ENCODE measurements around the gene CEBPA. TPM values are rescaled to one million over a fixed set of nuclear protein-coding genes. Genes with fewer than 3 reads are reported as not detected.

CEBPA gene
- polyA plus RNA-seq, 3 donors = 17.9 to 76.3 (median 47.5) TPM

DNA sequence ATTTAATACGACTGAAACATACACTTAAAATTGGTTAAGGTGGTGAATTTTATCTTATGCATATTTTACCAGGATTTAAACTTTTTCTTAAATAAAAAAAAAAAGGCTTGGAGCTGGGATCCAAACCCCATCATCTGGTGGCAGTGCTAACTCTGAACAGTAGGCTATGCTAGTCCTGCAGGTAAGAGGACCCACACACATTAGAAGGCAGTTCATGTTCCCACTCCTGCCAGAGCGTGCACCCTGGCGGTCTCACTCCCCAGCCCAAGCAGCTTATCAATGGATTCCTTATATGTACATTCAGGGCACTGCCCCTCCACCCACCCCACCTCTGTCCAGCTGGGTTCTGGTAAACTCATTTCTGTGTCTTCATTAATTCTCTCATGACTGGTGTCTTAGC is 31.3 kb upstream of the CEBPA start:
- DNase-seq = no peak
- Mint-ChIP-seq H3K27ac (peak overlapping the region in 4 of 7 donors; percentile 3 to 71 (median 56)), H3K36me3 (no peaks in the 10 kb centered on the region), H3K4me3 (no peak overlapping the region), H3K27me3 (ENCODE audit: low read depth in 3 of 3) (peaks cover 0 to 3% (median under 1%) of the 10 kb centered on the region in 3 donors), H3K4me1 (peaks cover 52% of the 10 kb centered on the region), H3K9me3 (peaks cover 0 to under 1% (median 0%) of the 10 kb centered on the region in 7 donors)
- no peaks in the 10 kb centered on the region for H3K79me2 ChIP-seq (ENCODE audit: insufficient read depth, low read length)
- H3K27me3 ChIP-seq (ENCODE audit: control insufficient read depth in 2 of 2, insufficient read depth in 2 of 2, low read length in 2 of 2) = no peaks in the 10 kb centered on the region
- intact Hi-C loops (cut with micrococcal nuclease) = loop anchor here in 1 of 2 donors (5.0 kb wide), 1 partner anchor 39 kb away; the partner anchor contains the start of gene CEBPG
- WGBS (ENCODE audit: insufficient coverage) = 70% methylated on average over 2 of the region's 3 CpGs
- peak overlapping the region in 1 of 2 donors; percentile 82 for H3K27ac ChIP-seq (ENCODE audit: low read depth in 1 of 2, low read length in 2 of 2)
- no peaks in the 10 kb centered on the region for H4K20me1 ChIP-seq (ENCODE audit: insufficient read depth, low read length)
- TF ChIP-seq, protein P1, sequence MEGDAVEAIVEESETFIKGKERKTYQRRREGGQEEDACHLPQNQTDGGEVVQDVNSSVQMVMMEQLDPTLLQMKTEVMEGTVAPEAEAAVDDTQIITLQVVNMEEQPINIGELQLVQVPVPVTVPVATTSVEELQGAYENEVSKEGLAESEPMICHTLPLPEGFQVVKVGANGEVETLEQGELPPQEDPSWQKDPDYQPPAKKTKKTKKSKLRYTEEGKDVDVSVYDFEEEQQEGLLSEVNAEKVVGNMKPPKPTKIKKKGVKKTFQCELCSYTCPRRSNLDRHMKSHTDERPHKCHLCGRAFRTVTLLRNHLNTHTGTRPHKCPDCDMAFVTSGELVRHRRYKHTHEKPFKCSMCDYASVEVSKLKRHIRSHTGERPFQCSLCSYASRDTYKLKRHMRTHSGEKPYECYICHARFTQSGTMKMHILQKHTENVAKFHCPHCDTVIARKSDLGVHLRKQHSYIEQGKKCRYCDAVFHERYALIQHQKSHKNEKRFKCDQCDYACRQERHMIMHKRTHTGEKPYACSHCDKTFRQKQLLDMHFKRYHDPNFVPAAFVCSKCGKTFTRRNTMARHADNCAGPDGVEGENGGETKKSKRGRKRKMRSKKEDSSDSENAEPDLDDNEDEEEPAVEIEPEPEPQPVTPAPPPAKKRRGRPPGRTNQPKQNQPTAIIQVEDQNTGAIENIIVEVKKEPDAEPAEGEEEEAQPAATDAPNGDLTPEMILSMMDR (IDR thresholded peaks at IDR 0.05) = no peak
- H3K9me3 ChIP-seq (replicated peaks in 1 of 2; ENCODE audit: control insufficient read depth in 1 of 2, insufficient read depth in 1 of 2, low read length in 2 of 2) = no peaks in the 10 kb centered on the region
- H2AFZ ChIP-seq (ENCODE audit: insufficient read depth, low read depth, low read length, poor library complexity, severe bottlenecking) = no peak overlapping the region
- H3K4me1 ChIP-seq (ENCODE audit: control insufficient read depth in 1 of 2, insufficient read depth in 2 of 2, low read length in 2 of 2) = peaks cover 54 to 55% of the 10 kb centered on the region in 2 donors
- no peak overlapping the region for H3K4me2 ChIP-seq (replicated peaks; ENCODE audit: extremely low read depth, low read length, poor library complexity, severe bottlenecking)
- no peak overlapping the region for H3K4me3 ChIP-seq (replicated peaks in 1 of 3; ENCODE audit: low read depth in 2 of 3, low read length in 3 of 3)
- H3K9ac ChIP-seq (ENCODE audit: insufficient read depth, low read length, poor library complexity, severe bottlenecking) = no peak overlapping the region
- no peaks in the 10 kb centered on the region for H3K36me3 ChIP-seq (replicated peaks in 1 of 2; ENCODE audit: control insufficient read depth in 1 of 2, insufficient read depth in 2 of 2, low read length in 2 of 2)

DNA sequence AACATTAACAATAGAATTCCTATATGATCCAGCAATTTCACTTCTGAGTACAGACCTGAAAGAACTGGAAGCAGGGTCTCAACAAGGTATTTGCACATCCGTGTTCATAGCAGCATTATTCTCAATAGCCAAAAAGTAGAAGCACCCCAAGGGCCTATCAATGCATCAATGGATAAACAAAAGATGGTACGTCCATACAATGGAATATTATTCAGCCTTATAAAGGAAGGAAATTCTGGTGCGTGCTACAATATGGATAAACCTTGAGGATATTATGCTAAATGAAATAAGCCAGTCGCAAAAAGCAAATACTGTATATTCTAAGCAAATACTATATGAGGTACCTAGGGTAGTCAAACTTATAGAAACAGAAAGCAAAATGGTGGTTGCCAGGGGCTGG is 30.8 kb upstream of the CEBPA start:
- Histone ChIP-seq H4K20me1 (ENCODE audit: insufficient read depth, low read length) (no peaks in the 10 kb centered on the region), H3K4me1 (ENCODE audit: control insufficient read depth in 1 of 2, insufficient read depth in 2 of 2, low read length in 2 of 2) (peaks cover 59 to 60% of the 10 kb centered on the region in 2 donors), H3K9me3 (replicated peaks in 1 of 2; ENCODE audit: control insufficient read depth in 1 of 2, insufficient read depth in 1 of 2, low read length in 2 of 2) (no peaks in the 10 kb centered on the region), H3K27me3 (ENCODE audit: control insufficient read depth in 2 of 2, insufficient read depth in 2 of 2, low read length in 2 of 2) (no peaks in the 10 kb centered on the region), H3K4me3 (replicated peaks in 1 of 3; ENCODE audit: low read depth in 2 of 3, low read length in 3 of 3) (peak overlapping the region in 1 of 3 experiments; percentile 1), H3K4me2 (replicated peaks; ENCODE audit: extremely low read depth, low read length, poor library complexity, severe bottlenecking) (no peak overlapping the region), H3K9ac (ENCODE audit: insufficient read depth, low read length, poor library complexity, severe bottlenecking) (no peak overlapping the region), H3K36me3 (replicated peaks in 1 of 2; ENCODE audit: control insufficient read depth in 1 of 2, insufficient read depth in 2 of 2, low read length in 2 of 2) (no peaks in the 10 kb centered on the region), H3K27ac (ENCODE audit: low read depth in 1 of 2, low read length in 2 of 2) (peak overlapping the region in 1 of 2 donors; percentile 82), H3K79me2 (ENCODE audit: insufficient read depth, low read length) (no peaks in the 10 kb centered on the region), H2AFZ (ENCODE audit: insufficient read depth, low read depth, low read length, poor library complexity, severe bottlenecking) (no peak overlapping the region)
- H3K27me3 Mint-ChIP-seq (ENCODE audit: low read depth in 3 of 3) = peaks cover 0 to 3% (median 0%) of the 10 kb centered on the region in 3 donors
- H3K4me3 Mint-ChIP-seq = no peak overlapping the region
- TF ChIP-seq, protein P1 (IDR thresholded peaks at IDR 0.05) = no peak
- WGBS (ENCODE audit: insufficient coverage) = no CpG with 5 or more reads among the region's 4 CpGs
- peak overlapping the region; percentile 80 to 94 (median 93) for H3K27ac Mint-ChIP-seq
- no peaks in the 10 kb centered on the region for H3K9me3 Mint-ChIP-seq
- no peaks in the 10 kb centered on the region for H3K36me3 Mint-ChIP-seq
- intact Hi-C loops (cut with micrococcal nuclease) = loop anchor here in 1 of 2 donors (5.0 kb wide), 1 partner anchor 39 kb away; the partner anchor contains the start of gene CEBPG
- no peak for DNase-seq
- peaks cover 56% of the 10 kb centered on the region for H3K4me1 Mint-ChIP-seq
